SK-N-SH (cell line): ENCODE data around the gene SARDH. TPM values are rescaled to one million over a fixed set of nuclear protein-coding genes. Genes with fewer than 3 reads are reported as not detected.

Source experiments
- CTCF ChIA-PET: fragments of 300-600, 350-600 bp; formaldehyde crosslinking; extraction: SDS; loops from one replicate; lab custom pipeline; 2021; lab: Yijun Ruan, JAX
- POLR2A ChIA-PET: fragments of 350-600 bp; sonication (Branson Sonifier 250); formaldehyde crosslinking; extraction: SDS; loops from one replicate; lab custom pipeline; 2020; ENCODE audit warnings: antibody characterized with exemption, inconsistent platforms; lab: Yijun Ruan, JAX
- DNase-seq: peaks from one replicate; pipeline ENCODE4 v3.0.0; 2012
- H2AFZ ChIP-seq: fragments of 200-600 bp; sonication (generic); 2 replicates; pipeline ENCODE4 v1.8.1; 2016; ENCODE audit warnings: antibody characterized with exemption, mild to moderate bottlenecking, low read depth
- H3F3A ChIP-seq: fragments of 200-600 bp; sonication (generic); replicated peaks from 2 replicates; pipeline ENCODE3; 2016; ENCODE audit warnings: antibody characterized with exemption, mild to moderate bottlenecking; ENCODE audit not compliant: insufficient read depth
- H3K27ac ChIP-seq, 2 experiments: fragments of 200-500 bp in 1 of 2; fragments of 200-600 bp in 1 of 2; sonication (Bioruptor generic) in 1 of 2; sonication (generic), shearing (Covaris generic) in 1 of 2; 2 replicates each; pipeline versions ENCODE4 v1.5.1 to v1.6.1; 2014 to 2016; ENCODE audit warnings: low read depth in 2 of 2, inconsistent platforms in 1 of 2, low read length in 1 of 2, mild to moderate bottlenecking in 1 of 2, mixed read lengths in 1 of 2
- H3K27me3 ChIP-seq: fragments of 200-600 bp; sonication (generic), shearing (Covaris generic); 2 replicates; pipeline ENCODE4 v1.6.1; 2016; ENCODE audit warnings: mixed run types; ENCODE audit not compliant: insufficient read depth
- H3K36me3 ChIP-seq, 2 experiments: fragments of 200-500 bp in 1 of 2; fragments of 200-600 bp in 1 of 2; sonication (Bioruptor generic) in 1 of 2; sonication (generic) in 1 of 2; replicated peaks in 1 of 2; 2 replicates each; pipeline versions ENCODE3 to v1.5.1; 2014 to 2016; ENCODE audit warnings: low read length in 1 of 2, mild to moderate bottlenecking in 1 of 2; ENCODE audit not compliant: insufficient read depth in 2 of 2, control insufficient read depth in 1 of 2
- H3K4me1 ChIP-seq, 2 experiments: fragments of 200-500 bp in 1 of 2; fragments of 200-600 bp in 1 of 2; sonication (Bioruptor generic) in 1 of 2; sonication (generic), shearing (Covaris generic) in 1 of 2; 2 replicates each; pipeline versions ENCODE4 v1.5.1 to v1.6.1; 2014 to 2016; ENCODE audit warnings: low read depth in 1 of 2, low read length in 1 of 2, mixed run types in 1 of 2; ENCODE audit not compliant: insufficient read depth in 2 of 2, control insufficient read depth in 1 of 2
- H3K4me2 ChIP-seq: fragments of 200-600 bp; sonication (generic), shearing (Covaris generic); 2 replicates; pipeline ENCODE4 v1.6.1; 2017; ENCODE audit warnings: mixed run types
- H3K4me3 ChIP-seq, 2 experiments: fragments of 200-500 bp in 1 of 2; fragments of 200-600 bp in 1 of 2; sonication (Bioruptor generic) in 1 of 2; sonication (generic), shearing (Covaris generic) in 1 of 2; 2 replicates each; pipeline versions ENCODE4 v1.5.1 to v1.8.1; 2014 to 2016; ENCODE audit warnings: low read depth in 2 of 2, inconsistent platforms in 1 of 2, low read length in 1 of 2, mild to moderate bottlenecking in 1 of 2, mixed read lengths in 1 of 2, moderate library complexity in 1 of 2
- H3K79me2 ChIP-seq: fragments of 200-600 bp; sonication (generic); 2 replicates; pipeline ENCODE4 v1.8.1; 2017; ENCODE audit warnings: mild to moderate bottlenecking; ENCODE audit not compliant: insufficient read depth
- H3K9ac ChIP-seq: fragments of 200-600 bp; sonication (generic); 2 replicates; pipeline ENCODE4 v1.6.1; 2017; ENCODE audit warnings: mixed run types
- H3K9me2 ChIP-seq: fragments of 200-600 bp; sonication (generic); 2 replicates; pipeline ENCODE4 v1.6.1; 2017; ENCODE audit warnings: mixed run types
- H3K9me3 ChIP-seq: fragments of 200-600 bp; sonication (generic); 2 replicates; pipeline ENCODE4 v1.6.1; 2017; ENCODE audit warnings: mixed run types, mild to moderate bottlenecking, moderate library complexity
- H4K20me1 ChIP-seq: fragments of 200-600 bp; sonication (generic); 2 replicates; pipeline ENCODE4 v1.6.1; 2017; ENCODE audit warnings: mild to moderate bottlenecking, mixed run types; ENCODE audit not compliant: insufficient read depth
- CHD2 ChIP-seq: fragments of 150-350 bp; IDR thresholded peaks from 2 replicates; pipeline ENCODE4 v1.6.1; 2018; ENCODE audit warnings: low read length; ENCODE audit not compliant: partially characterized antibody
- CTCF ChIP-seq: fragments of 200-600 bp; sonication (generic); IDR thresholded peaks from 2 replicates; pipeline ENCODE4 v1.6.1; 2017; ENCODE audit warnings: antibody characterized with exemption, mild to moderate bottlenecking, moderate library complexity
- EP300 ChIP-seq, 2 experiments: IDR thresholded peaks; 2 replicates each; pipeline versions ENCODE4 v1.4.0 to v1.6.1; 2012; ENCODE audit warnings: borderline replicate concordance in 1 of 2, low read depth in 1 of 2, low read length in 1 of 2
- EZH2phosphoT487 ChIP-seq: fragments of 200-600 bp; sonication (generic); IDR thresholded peaks from 2 replicates; pipeline ENCODE4 v1.6.1; 2017; ENCODE audit warnings: low read depth, mixed run types, mild to moderate bottlenecking, antibody characterized with exemption, moderate library complexity, borderline replicate concordance
- GATA2 ChIP-seq: sonication (generic); formaldehyde crosslinking; IDR thresholded peaks from 2 replicates; pipeline ENCODE4 v1.5.0; 2020; ENCODE audit warnings: mild to moderate bottlenecking, missing genetic modification reagents
- JUND ChIP-seq: IDR thresholded peaks from 2 replicates; pipeline ENCODE4 v1.4.0; 2012
- MEF2A ChIP-seq: IDR thresholded peaks from 2 replicates; pipeline ENCODE4 v1.4.0; 2012; ENCODE audit warnings: low read depth, borderline replicate concordance
- NFIC ChIP-seq: IDR thresholded peaks from 2 replicates; pipeline ENCODE4 v1.4.0; 2012; ENCODE audit warnings: borderline replicate concordance
- POLR2AphosphoS5 ChIP-seq: IDR thresholded peaks from 2 replicates; pipeline ENCODE4 v1.6.1; 2012; ENCODE audit warnings: low read depth, low read length
- RAD21 ChIP-seq: IDR thresholded peaks from 2 replicates; pipeline ENCODE4 v1.6.1; 2012; ENCODE audit warnings: mild to moderate bottlenecking, low read length
- RFX5 ChIP-seq: IDR thresholded peaks from 2 replicates; pipeline ENCODE4 v1.6.1; 2012; ENCODE audit warnings: mild to moderate bottlenecking, improper control_type of control experiment, low read length
- RXRA ChIP-seq: IDR thresholded peaks from 2 replicates; pipeline ENCODE4 v1.4.0; 2012; ENCODE audit warnings: low read depth, mild to moderate bottlenecking, borderline replicate concordance
- SIN3A ChIP-seq: IDR thresholded peaks from 2 replicates; pipeline ENCODE4 v1.6.1; 2012; ENCODE audit warnings: low read depth, mild to moderate bottlenecking, low read length, moderate library complexity, borderline replicate concordance
- TAF1 ChIP-seq: IDR thresholded peaks from 2 replicates; pipeline ENCODE4 v1.6.1; 2012; ENCODE audit warnings: low read depth, mild to moderate bottlenecking, low read length, moderate library complexity, borderline replicate concordance
- USF1 ChIP-seq: IDR thresholded peaks from 2 replicates; pipeline ENCODE4 v1.4.0; 2012; ENCODE audit warnings: low read depth, borderline replicate concordance
- USF2 ChIP-seq: fragments of 150-350 bp; IDR thresholded peaks from 2 replicates; pipeline ENCODE4 v1.6.1; 2017; ENCODE audit warnings: antibody characterized with exemption, low read length, low read depth, borderline replicate concordance
- YY1 ChIP-seq: IDR thresholded peaks from 2 replicates; pipeline ENCODE4 v1.4.0; 2012; ENCODE audit warnings: low read depth, mild to moderate bottlenecking
- ZBTB33 ChIP-seq: IDR thresholded peaks from 2 replicates; pipeline ENCODE4 v1.4.0; 2012; ENCODE audit warnings: low read depth, borderline replicate concordance
- WGBS: methylation state at CpG from one replicate; pipeline ENCODE4 v1.1.6; 2017; ENCODE audit warnings: low lambda C conversion rate; 5-methylcytosine and 5-hydroxymethylcytosine counted together
- polyA plus RNA-seq, 3 experiments: library from polyadenylated mRNA; depleted of rRNA; stranded (reverse); fragments of >200 nt; gene quantifications; 2 replicates each; pipeline ENCODE4 v1.2.3, GENCODE V29; 2012

Gene SARDH
- polyA plus RNA-seq, 1 of the 3 experiments (the other 2 are of a cell fraction) = 5.9 TPM

GRCh38 chr9:133680250-133680975 is 57.7 kb downstream of the SARDH start:
- Histone ChIP-seq H3K9me2 (no peaks in the 10 kb centered on the region), H3K79me2 (no peaks in the 10 kb centered on the region), H2AFZ (no peak overlapping the region), H3K4me2 (no peak overlapping the region), H3K4me1 (peaks cover 0 to 68% of the 10 kb centered on the region in 2 experiments; a peak in 2 of 4 replicates), H3K36me3 (no peaks in the 10 kb centered on the region), H3K4me3 (no peak overlapping the region), H3K9ac (no peak overlapping the region), H3K9me3 (no peaks in the 10 kb centered on the region), H3K27me3 (no peaks in the 10 kb centered on the region), H4K20me1 (no peaks in the 10 kb centered on the region), H3F3A (no peaks in the 10 kb centered on the region), H3K27ac (peak overlapping the region in 1 of 2 experiments; percentile 53; a peak in 1 of 4 replicates)
- TF ChIP-seq MEF2A (no peak), RXRA (no peak), EZH2phosphoT487 (no peak), SIN3A (no peak), YY1 (no peak), JUND (no peak), CTCF (no peak), USF1 (no peak), RAD21 (no peak), POLR2AphosphoS5 (no peak), TAF1 (no peak), ZBTB33 (no peak), USF2 (no peak), NFIC (no peak), EP300 (IDR thresholded peaks at IDR 0.05; ENCODE audit: borderline replicate concordance in 1 of 2, low read depth in 1 of 2, low read length in 1 of 2) (no peak), RFX5 (no peak), CHD2 (no peak), GATA2 (no peak)
- DNase-seq = no peak
- CTCF ChIA-PET = interaction anchor here (0.8 to 2.1 kb wide), 5 partner anchors 13 to 147 kb away, joined by 3 to 8 read pairs (median 4); no protein-coding TSS in a partner anchor
- POLR2A ChIA-PET = interaction anchor here (0.6 kb wide), 1 partner anchor 99 kb away, joined by 3 read pairs; no protein-coding TSS in a partner anchor
- WGBS = 79% methylated on average over 12 of the region's 21 CpGs
